Mammary epithelial cell (primary cell): ENCODE data around the gene TCF15.

Source experiments
- EZH2 ChIP-seq: IDR thresholded peaks from 2 replicates; pipeline ENCODE4 v1.6.1; 2012; ENCODE audit warnings: low read length, inconsistent platforms, borderline replicate concordance
- TF ChIP-seq, protein P1 (sequence below), 2 donors: IDR thresholded peaks in 1 of 2; conservative IDR thresholded peaks in 1 of 2; 2 replicates each; pipeline ENCODE4 v1.5.1; 2011 to 2012; ENCODE audit warnings: inconsistent platforms in 2 of 2, low read length in 2 of 2, mild to moderate bottlenecking in 2 of 2, control low read depth in 1 of 2, low read depth in 1 of 2; ENCODE audit not compliant: insufficient read depth in 1 of 2; ENCODE audit errors: extremely low read depth in 1 of 2

DNA sequence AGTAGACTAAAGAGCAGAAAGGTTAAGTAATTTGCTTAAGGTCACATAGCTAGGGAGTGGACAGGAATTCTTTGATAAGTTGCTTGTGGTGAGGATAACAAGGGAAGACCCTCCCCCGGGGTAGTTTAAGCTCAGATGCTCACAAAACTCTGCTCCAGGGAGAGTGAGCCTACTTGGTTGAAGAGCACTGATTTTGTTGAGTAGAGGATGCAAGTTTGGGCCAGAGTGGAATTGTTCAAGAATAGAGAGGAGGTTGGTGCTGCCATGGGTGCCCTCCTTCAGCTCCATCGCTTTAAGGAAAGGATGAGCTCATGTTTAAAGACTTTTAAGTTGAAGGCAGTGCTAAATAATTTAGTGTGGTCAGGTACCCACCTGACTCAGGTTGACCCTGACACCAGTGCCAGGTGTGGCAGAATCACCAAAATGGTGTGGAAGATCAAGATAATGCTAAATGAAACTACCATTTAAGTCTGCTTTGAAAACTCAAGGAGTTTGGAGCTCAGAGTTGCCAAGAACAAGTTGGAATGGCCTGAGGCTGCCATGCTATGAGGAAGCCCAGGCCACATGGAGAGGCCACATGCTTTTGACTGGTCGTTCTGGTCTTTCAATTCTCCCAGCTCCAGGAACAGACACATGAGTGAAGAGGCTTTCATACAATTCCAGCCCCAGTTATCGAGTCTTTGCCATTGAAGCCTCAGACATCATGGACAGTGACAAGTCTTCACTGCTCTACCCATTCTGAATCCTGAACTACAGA lies 8.0 kb upstream of the TCF15 start:
- TF ChIP-seq, protein P1, sequence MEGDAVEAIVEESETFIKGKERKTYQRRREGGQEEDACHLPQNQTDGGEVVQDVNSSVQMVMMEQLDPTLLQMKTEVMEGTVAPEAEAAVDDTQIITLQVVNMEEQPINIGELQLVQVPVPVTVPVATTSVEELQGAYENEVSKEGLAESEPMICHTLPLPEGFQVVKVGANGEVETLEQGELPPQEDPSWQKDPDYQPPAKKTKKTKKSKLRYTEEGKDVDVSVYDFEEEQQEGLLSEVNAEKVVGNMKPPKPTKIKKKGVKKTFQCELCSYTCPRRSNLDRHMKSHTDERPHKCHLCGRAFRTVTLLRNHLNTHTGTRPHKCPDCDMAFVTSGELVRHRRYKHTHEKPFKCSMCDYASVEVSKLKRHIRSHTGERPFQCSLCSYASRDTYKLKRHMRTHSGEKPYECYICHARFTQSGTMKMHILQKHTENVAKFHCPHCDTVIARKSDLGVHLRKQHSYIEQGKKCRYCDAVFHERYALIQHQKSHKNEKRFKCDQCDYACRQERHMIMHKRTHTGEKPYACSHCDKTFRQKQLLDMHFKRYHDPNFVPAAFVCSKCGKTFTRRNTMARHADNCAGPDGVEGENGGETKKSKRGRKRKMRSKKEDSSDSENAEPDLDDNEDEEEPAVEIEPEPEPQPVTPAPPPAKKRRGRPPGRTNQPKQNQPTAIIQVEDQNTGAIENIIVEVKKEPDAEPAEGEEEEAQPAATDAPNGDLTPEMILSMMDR (conservative IDR thresholded peaks at IDR 0.05 in 1 of 2, IDR thresholded peaks at IDR 0.05 in 1 of 2; ENCODE audit: extremely low read depth in 1 of 2, insufficient read depth in 1 of 2, low read depth in 1 of 2, low read length in 2 of 2), result no peak
- TF ChIP-seq EZH2, result no peak
